Right atrium auricular region (tissue), 2 donors: ENCODE measurements around the gene PKP4. TPM values are rescaled to one million over a fixed set of nuclear protein-coding genes. Genes with fewer than 3 reads are reported as not detected.

Source experiments
- DNase-seq: peaks from one replicate; pipeline ENCODE4 v3.0.0-alpha.2; 2019; ENCODE audit warnings: low spot score
- H3K27ac ChIP-seq, 2 donors: fragments of 200-600 bp; sonication (generic); 1 replicate in 1 of 2; 2 replicates in 1 of 2; pipeline ENCODE4 v1.5.1; 2016 to 2019
- H3K27me3 ChIP-seq, 2 donors: fragments of 200-600 bp; sonication (generic); one replicate each; pipeline versions ENCODE4 v1.5.1 to v1.6.0; 2017 to 2019
- H3K36me3 ChIP-seq: fragments of 200-600 bp; sonication (generic); one replicate; pipeline ENCODE4 v1.5.1; 2016
- H3K4me1 ChIP-seq, 2 donors: fragments of 200-600 bp; sonication (generic); one replicate each; pipeline versions ENCODE4 v1.5.1 to v1.6.0; 2017 to 2019
- H3K4me3 ChIP-seq, 2 donors: fragments of 200-600 bp; sonication (generic); 1 replicate in 1 of 2; 2 replicates in 1 of 2; pipeline ENCODE4 v1.5.1; 2017 to 2019; ENCODE audit warnings: mild to moderate bottlenecking in 1 of 2, moderate library complexity in 1 of 2
- H3K9me3 ChIP-seq, 2 donors: fragments of 200-600 bp; sonication (generic); one replicate each; pipeline ENCODE4 v1.5.1; 2019
- CTCF ChIP-seq, 2 donors: fragments of 200-600 bp; sonication (generic); IDR thresholded peaks; one replicate each; pipeline ENCODE4 v1.5.1; 2019; ENCODE audit warnings: antibody characterized with exemption in 2 of 2
- total RNA-seq, 2 donors: library from RNA; depleted of rRNA; stranded (reverse); fragments of >200 nt; gene quantifications; one replicate each; pipeline ENCODE4 v1.1.0, GENCODE V29; 2016

The PKP4 gene
- total RNA-seq, 2 donors from 2014 or later: 36.2 to 39.2 TPM

- no peaks in the 10 kb centered on the region for H3K36me3 ChIP-seq
- no peak overlapping the region for H3K4me3 ChIP-seq
- no peak for DNase-seq
- no peak overlapping the region for H3K27ac ChIP-seq
- no peak for TF ChIP-seq CTCF (IDR thresholded peaks at IDR 0.05)
- no peaks in the 10 kb centered on the region for H3K9me3 ChIP-seq
- no peaks in the 10 kb centered on the region for H3K27me3 ChIP-seq
- peaks cover 0 to 16% of the 10 kb centered on the region in 2 donors for H3K4me1 ChIP-seq
Measured at GRCh38 chr2:158729873-158730620, 273.3 kb downstream of the PKP4 start.

GRCh38 chr2:158730621-158731140 is 273.9 kb downstream of the PKP4 start:
- no peak for DNase-seq
- no peak for TF ChIP-seq CTCF (IDR thresholded peaks at IDR 0.05)

GRCh38 chr2:158731386-158731785 is 274.6 kb downstream of the PKP4 start:
- no peaks in the 10 kb centered on the region for H3K36me3 ChIP-seq
- DNase-seq: no peak
- H3K27ac ChIP-seq: no peak overlapping the region
- peaks cover 0 to 11% of the 10 kb centered on the region in 2 donors for H3K4me1 ChIP-seq
- no peak overlapping the region for H3K4me3 ChIP-seq
- no peaks in the 10 kb centered on the region for H3K27me3 ChIP-seq
- no peak for TF ChIP-seq CTCF (IDR thresholded peaks at IDR 0.05)
- no peaks in the 10 kb centered on the region for H3K9me3 ChIP-seq

More at GRCh38 chr2:158730621-158731140, 273.9 kb downstream of the PKP4 start:
- Histone ChIP-seq H3K36me3 (no peaks in the 10 kb centered on the region), H3K4me1 (peaks cover 0 to 11% of the 10 kb centered on the region in 2 donors), H3K27me3 (no peaks in the 10 kb centered on the region), H3K27ac (no peak overlapping the region), H3K4me3 (no peak overlapping the region), H3K9me3 (no peaks in the 10 kb centered on the region)

Other genes starting within 250 kb of the PKP4 start
- 1 to 10 TPM in 1 of 2 donors, under 1 TPM in 1; 0.20 to 1.1 TPM for gene CCDC148, start 199 bp upstream of the PKP4 start, total RNA-seq